ENCODE results near the gene MRPS11. TPM values are rescaled to one million over a fixed set of nuclear protein-coding genes. Genes with fewer than 3 reads are reported as not detected.

The MRPS11 gene
- total and polyA plus RNA-seq, 2 of the 4 experiments (the other 2 are of a cell fraction), result 66.1 to 87.8 TPM

GRCh38 chr15:88470625-88471372, 3.3 kb downstream of the MRPS11 start:
- H4K5ac ChIP-seq (ENCODE audit: low read depth, low read length), result no peak overlapping the region
- dilution Hi-C loops (cut with HindIII; ENCODE audit: low sequenced_read_pairs, unreplicated experiment) (no loop called here), intact Hi-C loops (cut with micrococcal nuclease) (no loop called here), in situ Hi-C loops (cut with MboI; ENCODE audit: low sequenced_read_pairs) (no loop called here)
- no peak overlapping the region for H3K4ac ChIP-seq (ENCODE audit: low read depth, low read length)
- H3K4me2 ChIP-seq (ENCODE audit: low read depth, low read length), result no peak overlapping the region
- H3K9me1 ChIP-seq (ENCODE audit: insufficient read depth, low read length), result peaks cover 6% of the 10 kb centered on the region; the same call in 1 of the 2 replicates
- H2BK15ac ChIP-seq (ENCODE audit: low read depth, low read length), result no peak overlapping the region
- H3K9ac ChIP-seq (ENCODE audit: low read depth, low read length), result no peak overlapping the region
- ChIA-PET POLR2A (ENCODE audit: unreplicated experiment) (no interaction called here), CTCF (no interaction called here)
- peaks cover 6% of the 10 kb centered on the region for H3K4me1 ChIP-seq (ENCODE audit: control insufficient read depth, insufficient read depth, low read length)
- no peak overlapping the region for H2AK5ac ChIP-seq (ENCODE audit: low read depth, low read length)
- H2AFZ ChIP-seq (replicated peaks; ENCODE audit: low read length, poor library complexity), result no peak overlapping the region
- no peak overlapping the region for H2BK20ac ChIP-seq (ENCODE audit: low read depth, low read length)
- DNase-seq (no peak), ATAC-seq (ENCODE audit: low read depth) (no peak)
- H3K18ac ChIP-seq (ENCODE audit: low read depth, low read length), result no peak overlapping the region
- no TSS peak for BruUV-seq (replicated peaks)
- 0 out of 2 replicates have a peak, but pooled peaks cover 2% of the 10 kb centered on the region for H4K20me1 ChIP-seq (ENCODE audit: insufficient read depth, low read length)
- H3K27ac ChIP-seq (ENCODE audit: insufficient read depth, low read length), result no peak overlapping the region
- WGBS, 2 experiments (ENCODE audit: extremely low coverage in 2 of 2, insufficient read length in 1 of 2), result 100% methylated on average over 2 of the region's 6 CpGs; no CpG with 5 or more reads in 1 of the 2 experiments
- no peak overlapping the region for H4K91ac ChIP-seq (ENCODE audit: insufficient read depth, low read depth, low read length)
- H3K4me3 ChIP-seq (ENCODE audit: insufficient read depth, low read depth, low read length), result no peak overlapping the region
- no peak overlapping the region for H3K56ac ChIP-seq (ENCODE audit: extremely low read depth, insufficient read depth, low read length)
- no peak overlapping the region for H2BK5ac ChIP-seq (ENCODE audit: low read depth, low read length, poor library complexity, severe bottlenecking)
- no peak overlapping the region for H2AK9ac ChIP-seq (replicated peaks; ENCODE audit: low read depth, low read length, poor library complexity)
- no peak overlapping the region for H3K23ac ChIP-seq (ENCODE audit: low read depth, low read length)
- H2BK120ac ChIP-seq (ENCODE audit: low read depth, low read length), result no peak overlapping the region
- no peak overlapping the region for H3K14ac ChIP-seq (replicated peaks; ENCODE audit: low read depth, low read length)
- no peaks in the 10 kb centered on the region for H3K27me3 ChIP-seq (ENCODE audit: control insufficient read depth, insufficient read depth, low read length)
- no peak for TF ChIP-seq RCOR1 (IDR thresholded peaks at IDR 0.05; ENCODE audit: insufficient replicate concordance, low read length)
- no peak for TF ChIP-seq MXI1 (IDR thresholded peaks at IDR 0.05; ENCODE audit: borderline replicate concordance, low read depth, low read length)
- no peak for TF ChIP-seq FOS (IDR thresholded peaks at IDR 0.05; ENCODE audit: low read depth, low read length)
- TF ChIP-seq BHLHE40 (IDR thresholded peaks at IDR 0.05; ENCODE audit: low read depth, low read length), result no peak
- TF ChIP-seq NFE2L2 (IDR thresholded peaks at IDR 0.05; ENCODE audit: low read depth, low read length), result no peak
- H3K36me3 ChIP-seq (ENCODE audit: control insufficient read depth, insufficient read depth, low read length), result peaks cover 17% of the 10 kb centered on the region
- no peaks in the 10 kb centered on the region for H3K9me3 ChIP-seq (ENCODE audit: control insufficient read depth, insufficient read depth, low read length)
- peaks cover 28 to 41% of the 10 kb centered on the region in 2 experiments for H3K79me1 ChIP-seq (ENCODE audit: low read depth in 1 of 2, low read length in 2 of 2)
- no peak overlapping the region for H4K8ac ChIP-seq (ENCODE audit: low read depth in 2 of 2, low read length in 2 of 2)

Data from IMR-90 (cell line).